NCI-H345 treated with DMSO at 0.1 percent for 48 hours (cell line): ENCODE data around the gene FOXF2.

ENCODE experiments used
- DNase-seq: peaks from one replicate; lab custom pipeline; 2025; ENCODE audit not compliant: unreplicated experiment; lab: John Stamatoyannopoulos, UW

FOXF2 gene

DNA sequence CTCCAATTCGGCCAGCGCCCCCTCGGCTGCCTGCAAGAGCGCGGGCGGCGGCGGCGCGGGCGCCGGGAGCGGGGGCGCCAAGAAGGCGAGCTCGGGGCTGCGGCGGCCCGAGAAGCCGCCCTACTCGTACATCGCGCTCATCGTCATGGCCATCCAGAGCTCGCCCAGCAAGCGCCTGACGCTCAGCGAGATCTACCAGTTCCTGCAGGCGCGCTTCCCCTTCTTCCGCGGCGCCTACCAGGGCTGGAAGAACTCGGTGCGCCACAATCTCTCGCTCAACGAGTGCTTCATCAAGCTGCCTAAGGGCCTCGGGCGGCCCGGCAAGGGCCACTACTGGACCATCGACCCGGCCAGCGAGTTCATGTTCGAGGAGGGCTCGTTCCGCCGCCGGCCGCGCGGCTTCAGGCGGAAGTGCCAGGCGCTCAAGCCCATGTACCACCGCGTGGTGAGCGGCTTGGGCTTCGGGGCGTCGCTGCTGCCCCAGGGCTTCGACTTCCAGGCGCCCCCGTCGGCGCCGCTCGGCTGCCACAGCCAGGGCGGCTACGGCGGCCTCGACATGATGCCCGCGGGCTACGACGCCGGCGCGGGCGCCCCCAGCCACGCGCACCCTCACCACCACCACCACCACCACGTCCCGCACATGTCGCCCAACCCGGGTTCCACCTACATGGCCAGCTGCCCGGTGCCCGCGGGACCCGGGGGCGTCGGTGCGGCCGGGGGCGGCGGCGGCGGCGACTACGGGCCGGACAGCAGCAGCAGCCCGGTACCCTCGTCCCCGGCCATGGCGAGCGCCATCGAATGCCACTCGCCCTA is 963 bp downstream of the FOXF2 start:
- DNase-seq = no peak

DNA sequence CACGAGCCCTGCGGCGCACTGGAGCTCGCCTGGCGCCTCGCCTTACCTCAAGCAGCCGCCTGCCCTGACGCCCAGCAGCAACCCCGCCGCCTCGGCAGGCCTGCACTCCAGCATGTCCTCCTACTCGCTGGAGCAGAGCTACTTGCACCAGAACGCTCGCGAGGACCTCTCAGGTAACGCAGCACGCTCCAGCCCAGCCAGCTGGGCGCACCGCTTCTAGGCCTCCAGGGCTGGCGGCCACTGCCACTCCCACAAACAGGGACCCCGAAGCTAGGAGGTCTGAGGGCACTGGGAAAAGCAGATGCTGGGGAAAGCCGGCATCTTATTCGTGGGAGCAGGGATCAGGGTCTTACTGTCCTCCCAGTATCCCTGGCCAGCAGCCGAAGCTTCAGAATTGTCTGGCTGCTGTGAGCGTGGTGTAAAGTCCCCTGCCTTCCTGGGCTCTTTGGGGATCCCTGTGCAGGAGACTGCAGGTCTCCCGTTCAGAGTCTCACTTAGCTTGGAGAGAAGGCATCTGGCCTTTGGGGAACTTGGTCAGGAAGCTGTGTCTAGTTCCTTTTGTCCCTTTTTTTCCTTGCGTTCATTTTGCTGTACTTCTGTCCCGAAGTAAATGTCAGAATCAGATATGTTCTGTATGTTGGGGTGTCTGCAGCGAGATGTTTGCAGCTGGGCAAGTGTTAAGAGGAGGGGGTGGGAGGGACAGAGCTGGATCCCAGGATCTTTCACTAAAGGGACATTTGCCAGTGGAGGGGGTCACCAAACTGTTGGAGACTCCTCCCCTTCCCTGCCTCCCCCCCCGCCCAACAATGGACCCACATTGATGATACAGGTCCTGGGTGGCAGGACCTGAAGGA is 1.8 kb downstream of the FOXF2 start:
- DNase-seq = no peak

DNA sequence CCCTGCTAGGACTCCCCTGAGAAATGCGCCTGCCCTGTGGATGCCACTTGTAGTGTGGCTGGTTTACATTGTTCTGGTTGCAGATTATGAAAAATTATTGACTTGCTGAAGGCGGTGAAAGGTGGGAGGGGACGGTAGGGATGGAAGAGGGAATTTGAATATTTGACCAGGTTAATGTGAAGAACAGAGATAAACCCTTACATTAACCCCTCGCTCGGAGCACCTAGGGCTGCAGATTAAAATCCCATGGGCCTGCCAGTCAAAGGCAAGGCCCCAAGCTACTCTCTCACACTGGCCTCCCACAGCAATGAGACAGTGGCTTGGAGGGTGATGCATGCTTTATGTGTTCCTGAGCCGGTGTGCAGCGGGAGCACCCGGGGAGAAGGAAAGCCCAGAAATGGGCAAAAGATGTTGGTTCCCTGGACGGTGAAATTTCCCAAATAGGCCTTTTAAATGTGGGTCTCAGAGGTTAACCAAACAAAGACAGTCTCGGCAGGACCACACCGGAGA is 2.5 kb downstream of the FOXF2 start:
- DNase-seq = no peak

DNA sequence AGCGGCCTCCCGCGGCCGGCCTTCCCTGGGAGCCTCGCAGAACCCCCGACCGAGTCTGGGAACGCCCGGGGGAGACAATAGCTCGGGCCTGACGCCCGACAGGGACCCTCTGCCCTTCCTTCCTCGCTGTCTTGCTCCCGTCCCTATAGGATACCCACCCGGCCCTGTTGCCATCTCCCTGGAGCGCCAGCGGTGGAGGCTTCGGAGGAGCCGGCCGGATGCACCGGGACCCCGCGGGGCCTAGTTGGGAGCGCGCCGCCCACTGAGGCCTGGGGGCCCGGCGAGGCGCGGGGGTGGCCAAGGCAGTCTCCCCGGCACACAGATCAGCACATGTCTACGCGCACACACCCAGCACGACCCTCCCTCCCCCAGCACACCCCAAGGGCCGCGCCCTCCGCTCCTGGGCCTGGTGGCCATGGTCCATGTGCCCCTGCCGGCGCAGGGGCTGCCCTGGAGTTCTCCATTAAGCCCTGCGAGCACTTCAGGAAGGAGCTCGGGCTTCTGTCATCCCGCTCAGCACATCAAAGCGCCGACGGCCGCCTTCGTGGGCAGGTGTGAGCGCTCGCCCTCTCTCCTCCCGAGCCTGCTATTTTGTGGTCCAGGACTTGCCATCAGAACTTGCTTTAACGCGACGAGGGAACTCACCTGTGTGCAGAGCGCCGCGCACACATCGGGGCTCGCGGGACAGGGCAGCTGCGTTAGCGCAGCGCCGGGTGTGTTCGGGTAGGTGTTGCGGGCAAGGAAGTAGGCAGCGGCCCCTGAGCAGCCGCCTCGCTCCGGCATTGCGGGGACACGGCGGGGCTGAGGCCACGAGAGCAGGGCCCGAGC is 3.7 kb downstream of the FOXF2 start:
- no peak for DNase-seq

DNA sequence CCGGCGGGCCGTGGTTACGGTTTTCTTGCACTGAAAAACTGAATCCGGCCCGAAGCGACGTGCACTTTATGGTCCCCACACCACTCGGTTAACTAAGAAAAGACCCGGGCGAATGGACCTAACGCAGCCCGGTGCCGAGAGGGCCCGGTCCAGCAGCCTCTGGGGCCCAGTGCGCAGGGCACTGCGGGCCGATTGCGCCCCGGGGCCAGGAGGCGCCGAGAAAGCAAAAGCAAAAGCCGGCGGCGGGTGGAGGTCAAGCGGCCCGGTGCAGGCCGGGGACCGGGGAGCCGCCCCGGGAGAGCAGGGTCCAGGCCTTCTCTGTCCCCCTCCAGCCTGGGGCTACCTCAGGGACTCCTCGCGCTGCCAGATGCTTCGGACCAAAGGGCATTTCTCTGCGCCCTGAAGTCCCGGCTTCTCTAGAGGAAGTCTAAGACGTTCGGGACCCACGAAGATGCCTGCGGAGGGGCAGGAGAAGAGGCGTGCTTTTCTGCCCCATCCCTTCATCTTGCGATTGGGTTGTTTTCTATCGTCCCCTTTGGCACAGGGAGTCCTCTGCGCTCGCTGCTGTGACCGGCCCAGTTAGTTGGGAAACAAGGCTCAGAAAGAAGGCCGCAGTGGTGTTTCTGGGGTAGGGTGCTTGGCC is 4.4 kb downstream of the FOXF2 start:
- DNase-seq = no peak

DNA sequence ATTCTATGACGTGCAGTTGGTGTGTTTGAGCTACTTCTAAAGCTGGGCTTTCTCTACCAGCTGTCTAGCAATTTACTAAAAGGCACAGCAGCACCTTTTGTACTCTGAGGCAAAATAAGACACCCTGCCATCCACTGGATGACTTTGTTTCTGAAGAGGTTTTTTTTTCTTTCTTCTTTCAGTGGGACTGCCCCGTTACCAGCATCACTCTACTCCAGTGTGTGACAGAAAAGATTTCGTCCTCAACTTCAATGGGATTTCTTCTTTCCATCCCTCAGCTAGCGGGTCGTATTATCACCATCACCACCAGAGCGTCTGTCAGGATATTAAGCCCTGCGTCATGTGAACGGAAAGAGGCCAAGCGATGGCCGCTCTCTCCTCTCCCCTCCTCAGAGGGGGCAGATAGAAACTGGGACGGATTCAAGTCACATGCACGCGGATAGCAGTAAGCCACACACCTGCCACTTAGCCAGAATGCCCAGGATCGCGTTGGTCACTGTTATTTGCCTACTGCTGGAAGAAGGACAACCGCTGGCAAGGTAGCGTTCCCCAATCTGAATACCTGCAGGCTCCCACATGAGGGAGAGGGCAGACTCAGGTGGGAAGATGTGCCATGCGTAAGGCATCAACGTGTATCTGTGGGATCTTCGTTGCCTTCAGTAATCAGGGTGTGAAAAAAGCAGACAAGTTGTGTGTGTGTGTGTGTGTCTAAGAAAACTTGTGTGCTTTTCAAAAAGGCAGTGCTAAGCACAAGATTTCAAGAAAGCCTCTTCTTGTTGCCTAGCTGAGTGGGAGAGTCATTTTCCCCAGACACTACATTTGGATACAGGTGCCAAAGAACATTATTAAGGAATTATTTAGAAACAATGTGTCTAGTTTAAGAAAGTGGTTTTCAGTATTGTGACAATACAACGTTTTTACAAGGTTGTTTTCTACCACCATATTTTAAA is 5.4 kb downstream of the FOXF2 start:
- DNase-seq = no peak

DNA sequence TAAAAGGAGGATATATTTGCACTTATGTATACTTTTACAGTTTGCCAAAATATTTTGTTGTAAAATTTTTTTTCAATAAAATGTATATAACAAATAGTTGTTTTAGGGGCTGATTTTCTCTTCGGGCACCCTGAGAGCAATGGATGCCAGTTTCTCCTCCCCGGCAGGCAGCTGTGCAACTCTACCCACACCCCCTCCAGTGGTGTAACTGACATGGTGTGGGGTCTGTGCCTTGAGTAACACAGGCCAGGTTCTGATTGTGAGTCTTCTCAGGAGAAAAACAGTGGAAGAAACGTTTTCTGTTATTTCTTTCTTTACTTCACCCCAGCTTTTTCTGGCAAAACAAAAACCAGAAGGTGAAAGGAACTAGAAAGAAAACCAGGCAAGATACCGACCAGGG is 6.1 kb downstream of the FOXF2 start:
- DNase-seq = no peak

DNA sequence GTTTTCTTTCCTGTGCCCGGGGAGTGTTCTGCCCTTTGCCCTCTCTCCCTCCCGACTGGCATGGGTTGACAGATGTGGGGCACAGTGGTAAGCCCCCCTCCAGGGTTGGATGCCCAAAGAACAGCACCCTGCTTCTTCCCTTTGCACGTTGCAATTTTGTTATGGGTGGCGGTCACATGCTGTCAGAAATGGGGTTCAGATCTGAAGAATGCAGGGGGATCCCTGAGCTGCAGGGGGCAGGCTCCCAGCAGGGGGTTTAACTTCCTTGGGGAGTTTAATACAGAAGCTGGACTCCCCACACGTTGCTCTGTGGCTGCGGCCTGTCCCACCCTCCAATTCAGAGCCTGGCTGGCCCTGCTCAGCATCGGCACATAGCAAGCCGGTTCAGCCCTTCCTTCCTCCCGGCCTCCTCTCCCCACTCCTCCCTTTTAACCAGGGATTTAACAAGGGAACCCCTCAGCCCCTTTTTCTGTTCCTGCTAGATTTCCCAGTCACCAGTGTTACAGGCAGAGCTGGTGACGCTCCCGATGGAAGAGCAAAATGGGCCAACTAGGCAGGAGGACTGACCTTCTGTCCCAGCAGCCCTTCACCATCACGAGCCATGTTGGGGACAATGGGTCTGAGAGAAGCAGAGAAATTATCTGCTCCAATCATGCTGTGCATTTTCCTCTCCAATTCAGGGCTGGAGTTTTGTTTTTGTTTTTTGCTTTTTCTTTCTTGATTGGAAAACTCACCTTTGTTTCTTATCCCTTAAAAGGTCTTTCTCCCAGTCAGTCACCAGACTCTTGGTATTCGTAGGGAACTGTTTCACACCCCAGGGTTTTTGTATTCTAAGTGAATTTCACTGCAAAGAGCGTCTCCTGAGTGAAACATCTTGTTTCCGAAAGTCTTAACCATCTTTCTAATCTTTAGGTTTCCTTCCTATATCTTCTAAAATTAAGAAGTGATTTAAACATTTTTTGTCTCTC is 6.8 kb downstream of the FOXF2 start:
- DNase-seq = no peak

DNA sequence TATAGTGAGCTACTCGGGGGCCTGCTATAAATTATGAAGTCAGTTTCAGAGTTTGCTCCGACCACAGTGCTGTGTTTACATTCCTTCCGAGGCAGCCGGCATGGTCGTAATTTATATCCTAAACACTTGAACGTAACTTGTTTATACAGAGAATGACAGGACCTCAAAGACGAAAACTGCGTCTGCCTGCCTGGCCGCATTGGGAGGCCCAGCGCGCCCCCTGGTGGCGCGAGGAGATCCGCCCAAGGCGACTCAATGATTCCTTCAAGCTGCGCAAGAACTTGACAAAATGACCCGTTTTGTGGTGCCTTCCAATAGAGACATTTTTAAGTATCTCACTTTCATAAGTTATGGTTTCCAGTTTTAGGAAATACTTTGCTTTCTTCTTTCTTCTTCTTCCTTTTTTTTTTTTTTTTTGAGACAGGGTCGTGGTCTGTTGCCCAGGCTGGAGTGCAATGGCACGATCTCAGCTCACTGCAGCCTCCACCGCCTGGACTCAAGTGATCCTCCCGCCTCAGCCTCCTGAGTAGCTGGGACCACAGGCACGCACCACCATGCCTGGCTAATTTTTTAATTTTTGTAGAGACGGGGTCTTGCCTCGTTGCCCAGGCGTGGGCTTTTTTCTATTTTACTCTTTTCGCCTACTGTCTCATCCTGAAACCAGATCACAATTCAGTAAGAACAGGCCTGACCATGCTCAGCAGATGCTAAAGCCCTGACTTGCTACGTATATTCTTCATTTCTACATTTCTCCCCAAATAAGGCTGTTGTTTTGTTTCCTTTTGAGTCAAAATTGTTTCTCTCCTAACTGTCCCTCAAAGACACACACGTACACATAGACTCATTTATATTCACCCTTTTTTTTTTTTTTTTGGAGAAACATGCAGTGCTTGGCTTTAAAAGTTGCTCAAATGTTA is 7.8 kb downstream of the FOXF2 start:
- no peak for DNase-seq

DNA sequence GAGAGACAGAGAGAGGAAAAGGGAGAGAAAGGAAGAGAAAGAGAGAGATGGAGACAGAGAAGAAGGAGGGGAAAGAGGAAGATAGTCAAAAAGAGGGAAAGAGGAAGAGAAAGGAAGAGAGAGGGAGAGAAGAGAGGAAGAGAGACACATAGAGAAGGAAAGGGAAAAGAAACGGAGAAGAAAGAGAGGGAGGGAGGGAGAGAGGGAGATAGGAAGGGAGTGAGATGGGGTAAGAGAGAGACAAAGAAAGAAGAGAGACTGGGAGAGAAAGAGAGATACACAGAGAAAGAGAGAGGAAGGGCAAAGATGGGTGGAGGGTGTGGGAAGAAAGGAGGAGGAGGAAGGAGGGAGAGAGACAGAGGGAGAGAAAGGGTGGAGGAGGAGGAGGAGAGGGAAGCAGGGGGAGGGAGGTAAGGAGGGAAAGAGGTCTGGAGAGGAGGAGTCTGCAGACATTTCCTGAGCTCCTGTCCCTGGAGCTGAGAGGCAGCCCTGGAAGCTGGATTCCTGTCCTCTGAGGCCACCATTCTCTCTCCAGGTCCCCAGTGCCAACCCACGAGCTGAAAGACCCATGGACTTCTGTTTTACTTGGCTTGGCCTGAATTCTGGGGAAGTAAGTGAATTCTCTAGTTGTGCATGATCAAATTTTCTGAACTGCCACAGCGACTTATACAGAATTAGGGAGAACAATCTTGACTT is 9.9 kb downstream of the FOXF2 start:
- no peak for DNase-seq

DNA sequence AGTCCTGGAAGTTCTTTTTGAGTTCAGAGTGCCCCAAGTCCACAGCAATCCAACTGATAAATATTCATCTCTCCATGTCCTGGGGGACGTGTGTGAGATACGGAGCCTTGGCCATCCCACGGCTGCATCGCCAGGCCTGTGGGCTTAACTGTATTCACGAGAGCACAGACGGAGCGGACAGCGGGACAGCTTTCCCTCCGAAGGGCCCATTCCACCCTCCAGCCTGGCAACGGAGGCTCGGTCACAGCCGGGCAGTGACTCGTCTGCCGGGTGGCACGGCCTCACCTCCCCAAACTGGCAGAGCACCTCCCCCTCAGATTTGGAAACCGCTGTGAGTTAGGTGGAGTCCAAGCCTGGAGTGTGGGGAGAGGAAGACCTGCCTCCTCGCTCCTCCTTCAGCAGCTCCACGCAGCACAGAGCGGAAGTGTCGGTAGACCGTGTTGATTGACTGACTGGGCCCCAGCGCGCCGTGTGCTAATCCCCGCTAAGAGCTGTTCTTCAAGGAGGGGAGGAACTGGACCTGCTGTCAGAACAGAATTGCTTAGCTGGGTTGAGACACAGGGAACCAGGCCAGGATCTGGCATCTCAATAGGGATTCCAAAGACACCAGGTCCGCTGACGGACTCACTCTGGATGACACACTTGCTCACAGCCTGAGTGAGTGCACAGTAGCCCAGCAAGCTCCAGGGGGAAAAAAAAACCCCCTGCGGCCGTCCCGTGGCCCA is 10.9 kb downstream of the FOXF2 start:
- DNase-seq = no peak

DNA sequence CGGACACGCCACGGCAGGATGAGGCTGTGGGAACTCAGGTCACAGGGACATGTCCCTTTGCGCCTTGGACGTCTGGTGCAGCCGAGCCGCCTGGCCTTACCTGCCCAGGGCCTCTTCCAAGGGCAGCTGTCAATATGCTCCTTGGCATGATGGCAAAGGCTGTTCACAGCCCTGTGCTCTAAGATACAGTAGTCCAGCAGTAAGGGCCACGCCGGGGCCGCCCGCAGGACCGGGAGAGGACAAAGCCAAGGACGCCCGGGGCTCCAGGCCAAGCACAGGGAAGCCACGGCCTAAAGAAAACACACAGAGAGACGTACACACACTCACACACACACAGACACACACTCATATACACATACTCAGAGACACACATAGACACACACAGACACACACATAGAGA is 13.0 kb downstream of the FOXF2 start:
- no peak for DNase-seq

DNA sequence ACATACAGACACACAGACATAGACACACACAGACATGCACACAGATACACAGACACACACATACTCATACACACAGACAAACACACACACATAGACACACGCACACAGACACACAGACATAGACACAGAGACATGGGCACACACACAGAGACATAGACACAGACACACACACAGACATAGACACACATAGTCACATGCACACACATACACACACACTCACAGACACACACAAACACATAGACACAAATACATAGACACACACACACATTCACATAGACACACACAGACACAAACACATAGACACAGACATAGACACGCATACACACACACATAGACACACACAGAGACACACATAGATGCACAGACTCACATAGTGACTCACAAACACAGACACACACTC is 13.5 kb downstream of the FOXF2 start:
- DNase-seq = no peak

DNA sequence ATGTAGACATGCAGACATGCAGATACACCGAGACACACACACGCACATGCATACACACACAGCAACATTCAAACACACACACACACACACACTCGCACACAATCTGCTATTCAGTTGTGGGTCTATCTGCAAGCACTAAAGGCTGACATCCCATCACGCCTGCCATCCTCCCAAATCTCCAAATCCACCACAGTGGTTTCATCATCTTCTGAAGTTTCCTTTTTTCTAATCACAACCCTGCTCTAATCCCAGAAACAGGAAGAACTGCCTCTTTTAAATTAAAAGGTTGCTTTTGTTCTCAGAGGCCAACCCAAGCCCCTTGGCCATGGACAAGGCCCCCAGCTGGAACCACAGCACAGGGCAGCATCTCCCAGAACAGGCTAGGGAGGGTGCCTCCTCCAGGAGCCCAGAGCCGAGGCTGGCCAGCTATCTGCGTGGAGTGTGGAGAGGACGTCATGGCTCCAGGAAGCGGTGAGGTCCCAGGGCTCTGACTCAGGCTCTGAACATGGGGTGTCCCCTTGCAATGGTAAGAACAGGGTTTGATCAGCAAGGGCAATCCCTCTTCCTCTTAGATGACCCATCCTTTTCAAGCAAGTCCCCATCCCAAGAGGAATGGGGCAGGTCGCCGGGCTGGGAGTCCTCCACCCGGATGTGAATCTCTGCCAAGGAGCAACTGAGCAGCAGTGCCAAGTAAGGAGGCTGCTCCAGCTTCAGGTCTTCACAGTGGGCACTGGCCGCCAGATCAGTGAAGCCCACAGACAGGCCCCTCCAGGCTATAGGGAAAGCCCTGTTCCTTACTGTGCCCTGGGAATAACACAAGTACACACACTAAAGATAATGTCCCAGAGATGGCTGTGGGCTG is 14.7 kb downstream of the FOXF2 start:
- no peak for DNase-seq

DNA sequence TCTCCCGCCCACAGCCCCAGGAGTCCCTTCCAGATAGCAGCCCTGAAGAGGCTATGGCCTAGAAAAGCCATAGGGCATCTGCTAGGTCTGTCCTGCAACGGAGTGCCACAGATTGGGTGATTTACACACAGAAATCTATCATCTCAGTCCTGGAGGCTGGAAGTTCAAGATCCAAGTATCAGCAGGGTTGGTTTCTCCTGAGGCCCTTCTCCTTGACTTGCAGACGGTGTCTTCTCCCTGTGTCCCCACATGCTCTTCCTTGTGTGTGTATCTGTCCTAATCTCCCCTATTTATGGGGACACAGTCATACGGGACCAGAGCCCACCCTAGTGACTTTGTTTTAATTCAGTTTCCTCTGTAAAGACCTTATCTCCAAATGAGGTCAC is 15.3 kb downstream of the FOXF2 start:
- no peak for DNase-seq
